ENCODE data around the gene TAF10. TPM values are rescaled to one million over a fixed set of nuclear protein-coding genes. Genes with fewer than 3 reads are reported as not detected.
A peak's percentile ranks its signal among the peaks of the same experiment; 100 is the strongest.

The TAF10 gene
- total RNA-seq, 1 donor from 2014 or later = 76.0 TPM

GRCh38 chr11:6572215-6572614 is 39.8 kb downstream of the TAF10 start:
- no peak for DNase-seq (ENCODE audit: low spot score in 2 of 2)
- Histone ChIP-seq H3K9me3 (no peaks in the 10 kb centered on the region), H3K36me3 (no peaks in the 10 kb centered on the region), H3K4me3 (no peak overlapping the region), H3K4me1 (peaks cover 0 to 9% of the 10 kb centered on the region in 2 donors), H3K27me3 (no peaks in the 10 kb centered on the region), H3K27ac (no peak overlapping the region)
- intact Hi-C loops (cut with DNase I) = no loop called here
- no peak for TF ChIP-seq CTCF (IDR thresholded peaks at IDR 0.05)

- no peak for DNase-seq (ENCODE audit: low spot score in 2 of 2)
- H3K36me3 ChIP-seq = no peaks in the 10 kb centered on the region
- H3K9me3 ChIP-seq = no peaks in the 10 kb centered on the region
- no peaks in the 10 kb centered on the region for H3K27me3 ChIP-seq
- no peak overlapping the region for H3K27ac ChIP-seq
- TF ChIP-seq CTCF (IDR thresholded peaks at IDR 0.05) = no peak
- intact Hi-C loops (cut with DNase I) = no loop called here
- H3K4me3 ChIP-seq = peak overlapping the region in 1 of 2 donors; percentile 45
- H3K4me1 ChIP-seq = peaks cover 0 to 7% of the 10 kb centered on the region in 2 donors
Measured at GRCh38 chr11:6571434-6572008, 40.5 kb downstream of the TAF10 start.

GRCh38 chr11:6570691-6571427 is 41.2 kb downstream of the TAF10 start:
- peak in 1 of 3 experiments; percentile 3 for TF ChIP-seq CTCF (IDR thresholded peaks at IDR 0.05)
- Histone ChIP-seq H3K27me3 (no peaks in the 10 kb centered on the region), H3K36me3 (no peaks in the 10 kb centered on the region), H3K9me3 (no peaks in the 10 kb centered on the region), H3K4me3 (peak overlapping the region in 1 of 2 donors; percentile 45), H3K27ac (no peak overlapping the region), H3K4me1 (peaks cover 0 to 7% of the 10 kb centered on the region in 2 donors)
- intact Hi-C loops (cut with DNase I) = no loop called here
- no peak for DNase-seq (ENCODE audit: low spot score in 2 of 2)

GRCh38 chr11:6569706-6570105 is 42.3 kb downstream of the TAF10 start:
- no peak overlapping the region for H3K27ac ChIP-seq
- no peak overlapping the region for H3K4me3 ChIP-seq
- no peaks in the 10 kb centered on the region for H3K36me3 ChIP-seq
- H3K4me1 ChIP-seq = peaks cover 0 to 7% of the 10 kb centered on the region in 2 donors
- no peaks in the 10 kb centered on the region for H3K27me3 ChIP-seq
- H3K9me3 ChIP-seq = no peaks in the 10 kb centered on the region
- intact Hi-C loops (cut with DNase I) = no loop called here
- no peak for DNase-seq (ENCODE audit: low spot score in 2 of 2)
- no peak for TF ChIP-seq CTCF (IDR thresholded peaks at IDR 0.05)

- intact Hi-C loops (cut with DNase I) = no loop called here
- Histone ChIP-seq H3K4me1 (peaks cover 0 to 7% of the 10 kb centered on the region in 2 donors), H3K27me3 (no peaks in the 10 kb centered on the region), H3K9me3 (no peaks in the 10 kb centered on the region), H3K27ac (no peak overlapping the region), H3K4me3 (no peak overlapping the region), H3K36me3 (peaks cover 0 to 4% of the 10 kb centered on the region in 2 donors)
- no peak for TF ChIP-seq CTCF (IDR thresholded peaks at IDR 0.05)
- DNase-seq (ENCODE audit: low spot score in 2 of 2) = no peak
Measured at GRCh38 chr11:6568191-6568918, 43.7 kb downstream of the TAF10 start.
